GM23248 (cell line): ENCODE results near the gene DDB1. TPM values are rescaled to one million over a fixed set of nuclear protein-coding genes. Genes with fewer than 3 reads are reported as not detected.

Experiments
- DNase-seq: peaks from one replicate; pipeline ENCODE4 v3.0.0-alpha.2; 2015
- H2AFZ ChIP-seq: fragments of 200-600 bp; sonication (generic); 2 replicates; pipeline ENCODE4 v1.6.1; 2016; ENCODE audit warnings: antibody characterized with exemption
- H3F3A ChIP-seq: fragments of 200-600 bp; sonication (generic); 2 replicates; pipeline ENCODE4 v1.6.1; 2016; ENCODE audit warnings: mild to moderate bottlenecking, antibody characterized with exemption, mixed run types; ENCODE audit not compliant: insufficient read depth
- H3K27ac ChIP-seq: fragments of 200-600 bp; sonication (generic); 2 replicates; pipeline ENCODE4 v1.5.1; 2016; ENCODE audit warnings: mild to moderate bottlenecking
- H3K27me3 ChIP-seq: fragments of 200-600 bp; sonication (generic); replicated peaks from 2 replicates; pipeline ENCODE4 v1.6.1; 2016; ENCODE audit warnings: mild to moderate bottlenecking; ENCODE audit not compliant: insufficient read depth
- H3K36me3 ChIP-seq: fragments of 200-600 bp; sonication (generic); 2 replicates; pipeline ENCODE4 v1.6.1; 2016; ENCODE audit warnings: low read depth, mild to moderate bottlenecking
- H3K4me1 ChIP-seq: fragments of 200-600 bp; sonication (generic); 2 replicates; pipeline ENCODE4 v1.6.1; 2016; ENCODE audit warnings: mild to moderate bottlenecking; ENCODE audit not compliant: insufficient read depth
- H3K4me2 ChIP-seq: fragments of 200-600 bp; sonication (generic); one replicate; pipeline ENCODE4 v1.6.1; 2016; ENCODE audit warnings: mild to moderate bottlenecking; ENCODE audit not compliant: unreplicated experiment
- H3K4me3 ChIP-seq: fragments of 200-600 bp; sonication (generic); 2 replicates; pipeline ENCODE4 v1.5.1; 2016; ENCODE audit warnings: mild to moderate bottlenecking
- H3K79me2 ChIP-seq: fragments of 200-600 bp; sonication (generic); 2 replicates; pipeline ENCODE4 v1.6.1; 2016; ENCODE audit warnings: mild to moderate bottlenecking; ENCODE audit not compliant: insufficient read depth
- H3K9ac ChIP-seq: fragments of 200-600 bp; sonication (generic); 2 replicates; pipeline ENCODE4 v1.6.1; 2016; ENCODE audit warnings: mild to moderate bottlenecking
- H3K9me2 ChIP-seq: fragments of 200-600 bp; sonication (generic); 2 replicates; pipeline ENCODE4 v1.6.1; 2016; ENCODE audit warnings: mixed run types, mild to moderate bottlenecking, moderate library complexity; ENCODE audit not compliant: insufficient read depth
- H3K9me3 ChIP-seq: fragments of 200-600 bp; sonication (generic); one replicate; pipeline ENCODE4 v1.6.1; 2017; ENCODE audit warnings: low read depth
- H4K20me1 ChIP-seq: fragments of 200-600 bp; sonication (generic); 2 replicates; pipeline ENCODE4 v1.6.0; 2016; ENCODE audit not compliant: insufficient read depth
- EZH2 ChIP-seq: fragments of 200-600 bp; sonication (generic); IDR thresholded peaks from 2 replicates; pipeline ENCODE4 v1.6.1; 2018; ENCODE audit warnings: antibody characterized with exemption, mild to moderate bottlenecking; ENCODE audit not compliant: insufficient read depth, poor library complexity, severe bottlenecking
- EZH2phosphoT487 ChIP-seq: fragments of 200-600 bp; sonication (generic); IDR thresholded peaks from 2 replicates; pipeline ENCODE4 v1.6.1; 2018; ENCODE audit warnings: antibody characterized with exemption, moderate library complexity, mild to moderate bottlenecking, low read depth; ENCODE audit not compliant: insufficient read depth
- WGBS, 2 experiments: methylation state at CpG; one replicate each; pipeline ENCODE4 v1.1.6; 2015 to 2017; ENCODE audit warnings: low lambda C conversion rate in 2 of 2, low coverage in 1 of 2; ENCODE audit errors: missing lambda C conversion rate in 2 of 2; 5-methylcytosine and 5-hydroxymethylcytosine counted together
- in situ Hi-C: fragments of 300-500 bp; cut with MboI; formaldehyde crosslinking; loops from 2 replicates; pipeline ENCODE4 v1.15.0; 2020
- polyA plus RNA-seq: library from polyadenylated mRNA; unstranded; fragments of >200 nt; fragmentation: Nextera tagmentation; extraction: Ambion mirVana; gene quantifications from 2 replicates; pipeline ENCODE4 v1.2.1, GENCODE V29; 2016
- total RNA-seq: library from RNA; depleted of rRNA; stranded (reverse); fragments of >200 nt; shearing (Covaris generic); gene quantifications from 2 replicates; pipeline ENCODE4 v1.2.3, GENCODE V29; 2014

Gene DDB1
- total and polyA plus RNA-seq, 2 experiments from 2014 or later, result 160 to 252 TPM

GRCh38 chr11:61273178-61274078, 59.5 kb downstream of the DDB1 start:
- TF ChIP-seq EZH2phosphoT487 (no peak), EZH2 (no peak)
- Histone ChIP-seq H3K9ac (no peak overlapping the region), H3K27me3 (no peaks in the 10 kb centered on the region), H3F3A (peaks cover 10% of the 10 kb centered on the region), H3K9me3 (no peaks in the 10 kb centered on the region), H3K79me2 (no peaks in the 10 kb centered on the region), H2AFZ (no peak overlapping the region), H3K4me1 (peaks cover 10% of the 10 kb centered on the region), H4K20me1 (no peaks in the 10 kb centered on the region), H3K27ac (no peak overlapping the region), H3K4me2 (no peak overlapping the region), H3K4me3 (no peak overlapping the region), H3K9me2 (no peaks in the 10 kb centered on the region), H3K36me3 (no peaks in the 10 kb centered on the region)
- 80 to 81% methylated on average over 16 of the region's 16 CpGs for WGBS, 2 experiments
- in situ Hi-C loops, result no loop called here
- DNase-seq, result no peak

GRCh38 chr11:61272731-61273130, 60.2 kb downstream of the DDB1 start:
- Histone ChIP-seq H3K27ac (no peak overlapping the region), H3K4me2 (no peak overlapping the region), H3K27me3 (no peaks in the 10 kb centered on the region), H3F3A (peaks cover 10% of the 10 kb centered on the region), H3K36me3 (no peaks in the 10 kb centered on the region), H3K9me3 (no peaks in the 10 kb centered on the region), H3K4me1 (peaks cover 10% of the 10 kb centered on the region), H2AFZ (no peak overlapping the region), H4K20me1 (no peaks in the 10 kb centered on the region), H3K9me2 (no peaks in the 10 kb centered on the region), H3K79me2 (no peaks in the 10 kb centered on the region), H3K4me3 (no peak overlapping the region), H3K9ac (no peak overlapping the region)
- 90 to 94% methylated on average over 3 of the region's 3 CpGs for WGBS, 2 experiments
- in situ Hi-C loops, result no loop called here
- TF ChIP-seq EZH2phosphoT487 (no peak), EZH2 (no peak)
- DNase-seq, result no peak

GRCh38 chr11:61270354-61271076, 62.4 kb downstream of the DDB1 start:
- TF ChIP-seq EZH2 (no peak), EZH2phosphoT487 (no peak)
- 79 to 85% methylated on average over 7 of the region's 7 CpGs for WGBS, 2 experiments
- no peaks in the 10 kb centered on the region for H3K27me3 ChIP-seq
- H3K9ac ChIP-seq, result peak overlapping the region; percentile 29
- no peak overlapping the region for H2AFZ ChIP-seq
- no peaks in the 10 kb centered on the region for H3K9me2 ChIP-seq
- H3K9me3 ChIP-seq, result no peaks in the 10 kb centered on the region
- no peaks in the 10 kb centered on the region for H3K36me3 ChIP-seq
- peak overlapping the region; percentile 59 for H3K27ac ChIP-seq
- peak overlapping the region; percentile 45 for H3K4me2 ChIP-seq
- DNase-seq, result peak; percentile 80
- H3K4me3 ChIP-seq, result no peak overlapping the region
- peaks cover 10% of the 10 kb centered on the region for H3F3A ChIP-seq
- peaks cover 10% of the 10 kb centered on the region for H3K4me1 ChIP-seq
- no peaks in the 10 kb centered on the region for H4K20me1 ChIP-seq
- no peaks in the 10 kb centered on the region for H3K79me2 ChIP-seq
- in situ Hi-C loops, result no loop called here

GRCh38 chr11:61268588-61269250, 64.2 kb downstream of the DDB1 start:
- in situ Hi-C loops, result loop anchor here (10.0 kb wide), 1 partner anchor 116 kb away; no protein-coding TSS in a partner anchor
- H3K4me1 ChIP-seq, result peaks cover 10% of the 10 kb centered on the region
- H4K20me1 ChIP-seq, result no peaks in the 10 kb centered on the region
- H2AFZ ChIP-seq, result no peak overlapping the region
- H3K9me2 ChIP-seq, result no peaks in the 10 kb centered on the region
- no peak overlapping the region for H3K9ac ChIP-seq
- H3K27me3 ChIP-seq, result no peaks in the 10 kb centered on the region
- no peaks in the 10 kb centered on the region for H3K36me3 ChIP-seq
- 90 to 93% methylated on average over 15 of the region's 15 CpGs for WGBS, 2 experiments
- TF ChIP-seq EZH2 (no peak), EZH2phosphoT487 (no peak)
- H3K4me2 ChIP-seq, result no peak overlapping the region
- no peak for DNase-seq
- H3K79me2 ChIP-seq, result no peaks in the 10 kb centered on the region
- H3K27ac ChIP-seq, result no peak overlapping the region
- no peak overlapping the region for H3K4me3 ChIP-seq
- H3K9me3 ChIP-seq, result no peaks in the 10 kb centered on the region
- peaks cover 10% of the 10 kb centered on the region for H3F3A ChIP-seq
